ENCODE measurements around the gene TP73. TPM values are rescaled to one million over a fixed set of nuclear protein-coding genes. Genes with fewer than 3 reads are reported as not detected.

TP73 gene
- total RNA-seq, 6 experiments from 2014 or later, result 0.05 to 2.3 (median 0.32) TPM

DNA sequence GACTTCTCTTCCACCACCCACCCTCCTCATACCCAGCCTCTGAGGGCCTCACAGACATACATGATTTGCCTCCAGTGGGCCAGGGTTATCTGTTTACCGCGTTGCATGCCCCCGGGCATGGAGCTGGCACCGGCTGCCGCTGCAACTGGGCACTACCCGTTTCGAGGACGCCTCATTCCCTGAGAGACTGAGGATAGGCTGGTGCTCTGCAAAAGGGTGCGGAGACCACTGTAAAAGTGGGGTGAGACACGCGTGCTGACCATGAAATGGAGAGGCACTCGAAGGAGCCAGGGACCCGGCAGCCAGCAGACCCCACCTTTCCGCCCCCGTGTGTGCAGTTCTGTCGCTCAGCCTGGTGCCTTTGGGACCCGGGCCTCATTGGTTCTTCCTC lies 20.6 kb downstream of the TP73 start:
- DNase-seq (peak in 2 of 3 donors; percentile 9 to 29), ATAC-seq (no peak)
- Histone ChIP-seq H3K36me3 (no peaks in the 10 kb centered on the region), H3K9me3 (no peaks in the 10 kb centered on the region), H3K27me3 (no peaks in the 10 kb centered on the region), H3K4me3 (no peak overlapping the region), H3K4me1 (peaks cover 0 to 5% (median 2%) of the 10 kb centered on the region in 4 donors), H3K27ac (no peak overlapping the region)
- WGBS (ENCODE audit: insufficient coverage, low coverage, low lambda C conversion rate, missing lambda C conversion rate), result 83% methylated on average over 8 of the region's 17 CpGs
- TF ChIP-seq POLR2A (IDR thresholded peaks at IDR 0.05), result no peak
- TF ChIP-seq, protein P1, sequence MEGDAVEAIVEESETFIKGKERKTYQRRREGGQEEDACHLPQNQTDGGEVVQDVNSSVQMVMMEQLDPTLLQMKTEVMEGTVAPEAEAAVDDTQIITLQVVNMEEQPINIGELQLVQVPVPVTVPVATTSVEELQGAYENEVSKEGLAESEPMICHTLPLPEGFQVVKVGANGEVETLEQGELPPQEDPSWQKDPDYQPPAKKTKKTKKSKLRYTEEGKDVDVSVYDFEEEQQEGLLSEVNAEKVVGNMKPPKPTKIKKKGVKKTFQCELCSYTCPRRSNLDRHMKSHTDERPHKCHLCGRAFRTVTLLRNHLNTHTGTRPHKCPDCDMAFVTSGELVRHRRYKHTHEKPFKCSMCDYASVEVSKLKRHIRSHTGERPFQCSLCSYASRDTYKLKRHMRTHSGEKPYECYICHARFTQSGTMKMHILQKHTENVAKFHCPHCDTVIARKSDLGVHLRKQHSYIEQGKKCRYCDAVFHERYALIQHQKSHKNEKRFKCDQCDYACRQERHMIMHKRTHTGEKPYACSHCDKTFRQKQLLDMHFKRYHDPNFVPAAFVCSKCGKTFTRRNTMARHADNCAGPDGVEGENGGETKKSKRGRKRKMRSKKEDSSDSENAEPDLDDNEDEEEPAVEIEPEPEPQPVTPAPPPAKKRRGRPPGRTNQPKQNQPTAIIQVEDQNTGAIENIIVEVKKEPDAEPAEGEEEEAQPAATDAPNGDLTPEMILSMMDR (IDR thresholded peaks at IDR 0.05), result no peak
- intact Hi-C loops (cut with DNase I), result no loop called here

DNA sequence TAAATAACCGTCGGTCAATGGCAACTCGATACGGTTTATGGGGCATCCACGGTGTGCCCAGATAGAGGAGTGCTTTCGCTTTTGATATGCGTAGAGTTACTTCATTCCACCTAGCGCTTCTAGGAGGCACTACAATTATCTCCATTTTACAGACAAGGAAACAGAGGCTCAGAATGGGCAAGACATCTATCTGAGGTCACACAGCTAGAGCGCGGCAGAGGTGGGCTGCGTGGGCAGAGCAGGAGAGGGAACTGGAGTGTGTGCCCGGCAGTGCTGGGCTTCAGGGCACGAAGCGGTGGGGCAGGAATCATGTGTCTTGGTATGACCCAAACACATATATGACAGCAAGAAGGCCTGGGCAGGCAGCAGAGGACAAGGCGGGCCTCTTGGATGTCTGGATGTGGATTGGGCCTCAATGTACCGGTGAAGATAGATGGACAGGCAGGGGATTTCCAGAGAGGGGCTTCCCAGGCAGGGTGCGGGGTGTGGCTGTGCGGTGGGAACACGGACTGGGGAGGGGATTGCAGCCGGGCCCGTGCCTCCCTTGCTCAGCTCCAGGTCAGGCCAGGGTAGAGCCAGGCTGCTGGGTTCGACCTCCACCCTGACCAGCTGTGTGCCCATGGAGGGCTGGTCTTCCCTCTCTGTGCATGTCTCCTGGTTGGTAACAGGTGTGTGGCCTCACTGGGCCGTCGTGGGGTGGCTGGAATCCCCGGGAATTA lies 21.2 kb downstream of the TP73 start:
- 83% methylated on average over 2 of the region's 25 CpGs for WGBS (ENCODE audit: insufficient coverage, low coverage, low lambda C conversion rate, missing lambda C conversion rate)
- no peak for TF ChIP-seq POLR2A (IDR thresholded peaks at IDR 0.05)
- Histone ChIP-seq H3K36me3 (no peaks in the 10 kb centered on the region), H3K4me3 (no peak overlapping the region), H3K27ac (no peak overlapping the region), H3K9me3 (no peaks in the 10 kb centered on the region), H3K27me3 (no peaks in the 10 kb centered on the region), H3K4me1 (peaks cover 0 to 5% (median 2%) of the 10 kb centered on the region in 4 donors)
- ATAC-seq (no peak), DNase-seq (peak in 2 of 3 donors; percentile 11 to 48)
- intact Hi-C loops (cut with DNase I), result no loop called here

DNA sequence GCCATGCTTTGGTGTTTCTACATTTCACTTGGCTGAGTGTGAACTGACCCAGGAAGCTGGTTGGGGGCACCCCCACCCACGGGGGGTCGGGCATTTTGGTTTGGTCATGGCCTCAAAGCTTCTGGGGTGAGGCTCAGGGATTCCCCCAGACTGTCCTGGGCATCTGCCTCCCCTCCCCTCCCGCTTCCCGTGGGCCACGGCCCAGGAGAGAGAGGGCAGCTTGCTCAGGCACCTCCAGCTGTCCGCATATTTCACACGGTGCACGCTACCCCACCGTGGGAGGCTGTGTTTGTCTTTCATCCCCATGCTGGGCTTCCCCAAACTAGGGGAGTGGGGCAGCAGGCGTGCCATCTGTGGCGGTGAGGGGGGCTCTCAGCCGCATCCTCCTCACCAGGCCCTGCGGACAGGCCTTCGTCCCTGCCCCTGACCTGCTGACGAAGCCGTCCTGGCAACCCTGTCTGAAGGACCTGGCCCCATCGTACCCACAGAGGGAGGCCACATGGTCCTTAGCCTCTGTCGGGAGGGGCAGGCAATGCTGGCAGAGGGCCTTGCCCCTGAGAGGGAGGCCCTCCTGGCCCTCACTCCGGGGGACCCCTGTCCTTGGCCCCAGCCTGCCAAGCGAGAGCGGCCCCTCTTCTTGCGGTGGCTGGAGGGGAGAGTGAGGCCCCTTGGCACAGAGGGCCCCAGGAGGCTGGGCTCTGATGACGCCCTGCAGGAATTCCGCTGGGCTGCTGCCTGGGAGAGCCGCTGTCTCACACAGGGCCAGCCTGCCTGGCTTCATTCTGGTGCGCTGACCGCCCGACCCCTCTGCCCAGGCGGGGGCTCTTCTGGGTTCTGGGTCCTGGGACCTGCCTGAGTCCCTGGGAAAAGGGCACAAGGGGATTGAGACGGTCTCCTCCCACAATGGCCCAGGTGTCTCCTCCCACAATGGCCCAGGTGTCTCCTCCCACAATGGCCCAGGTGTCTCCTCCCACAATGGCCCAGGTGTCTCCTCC lies 22.1 kb downstream of the TP73 start:
- 84% methylated on average over 5 of the region's 30 CpGs for WGBS (ENCODE audit: insufficient coverage, low coverage, low lambda C conversion rate, missing lambda C conversion rate)
- H3K27me3 ChIP-seq, result no peaks in the 10 kb centered on the region
- DNase-seq (peak in 1 of 3 donors; percentile 14), ATAC-seq (no peak)
- TF ChIP-seq, protein P1 (IDR thresholded peaks at IDR 0.05), result no peak
- no peak for TF ChIP-seq POLR2A (IDR thresholded peaks at IDR 0.05)
- intact Hi-C loops (cut with DNase I), result no loop called here
- H3K4me1 ChIP-seq, result no peaks in the 10 kb centered on the region
- no peaks in the 10 kb centered on the region for H3K36me3 ChIP-seq
- H3K27ac ChIP-seq, result no peak overlapping the region
- H3K9me3 ChIP-seq, result no peaks in the 10 kb centered on the region
- H3K4me3 ChIP-seq, result no peak overlapping the region

DNA sequence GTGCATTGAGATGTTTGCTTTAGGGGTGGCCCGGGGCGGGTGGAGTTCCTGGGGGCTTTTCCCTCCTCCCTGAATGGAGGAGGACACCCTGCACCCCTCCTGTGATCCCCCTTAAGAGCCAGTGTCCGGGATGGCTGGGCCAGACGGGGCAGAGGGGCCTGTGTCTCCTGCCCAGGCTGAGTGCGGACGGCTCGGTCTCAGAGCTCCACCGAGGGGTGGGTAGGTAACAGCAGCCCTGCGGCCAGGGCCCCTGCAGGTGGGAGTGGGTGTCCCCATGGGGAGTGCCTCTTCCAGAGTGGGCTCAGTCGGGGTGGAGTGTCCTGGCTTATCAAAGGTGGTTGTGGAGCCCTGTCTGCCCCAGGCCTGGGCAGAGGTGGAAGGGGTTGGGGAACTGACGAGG lies 23.1 kb downstream of the TP73 start:
- no CpG with 5 or more reads among the region's 11 CpGs for WGBS (ENCODE audit: insufficient coverage, low coverage, low lambda C conversion rate, missing lambda C conversion rate)
- intact Hi-C loops (cut with DNase I), result no loop called here

More for the DNA sequence above, 23.1 kb downstream of the TP73 start:
- peak in 1 of 3 donors; percentile 17 for DNase-seq
- Histone ChIP-seq H3K9me3 (no peaks in the 10 kb centered on the region), H3K27ac (no peak overlapping the region), H3K4me1 (no peaks in the 10 kb centered on the region), H3K36me3 (no peaks in the 10 kb centered on the region), H3K27me3 (no peaks in the 10 kb centered on the region), H3K4me3 (no peak overlapping the region)
- no peak for TF ChIP-seq POLR2A (IDR thresholded peaks at IDR 0.05)
- TF ChIP-seq, protein P1 (IDR thresholded peaks at IDR 0.05), result no peak
- no peak for ATAC-seq

Data from right lobe of liver (tissue), 6 donors.